Peyer's patch (tissue), 4 donors: Measurements from ENCODE around the gene FADD. TPM values are rescaled to one million over a fixed set of nuclear protein-coding genes. Genes with fewer than 3 reads are reported as not detected.

Experiments
- DNase-seq, 3 donors: peaks; one replicate each; pipeline ENCODE4 v3.0.0-alpha.2; 2017 to 2019
- H3K27ac ChIP-seq, 4 donors: fragments of 200-600 bp; sonication (generic); one replicate each; pipeline ENCODE4 v1.5.1; 2016 to 2019
- H3K27me3 ChIP-seq, 2 donors: fragments of 200-600 bp; sonication (generic); one replicate each; pipeline ENCODE4 v1.5.1; 2019
- H3K36me3 ChIP-seq, 3 donors: fragments of 200-600 bp; sonication (generic); one replicate each; pipeline ENCODE4 v1.5.1; 2016 to 2019
- H3K4me1 ChIP-seq, 4 donors: fragments of 200-600 bp; sonication (generic); one replicate each; pipeline ENCODE4 v1.5.1; 2016 to 2019
- H3K4me3 ChIP-seq, 4 donors: fragments of 200-600 bp; sonication (generic); 1 replicate in 3 of 4; 2 replicates in 1 of 4; pipeline ENCODE4 v1.5.1; 2016 to 2019; ENCODE audit warnings: mild to moderate bottlenecking in 1 of 4
- H3K9me3 ChIP-seq, 4 donors: fragments of 200-600 bp; sonication (generic); one replicate each; pipeline ENCODE4 v1.5.1; 2016 to 2019; ENCODE audit warnings: mild to moderate bottlenecking in 1 of 4
- CTCF ChIP-seq, 6 experiments: fragments of 450-650 bp in 4 of 6; fragments of 200-600 bp in 2 of 6; sonication (generic) in 1 of 6; IDR thresholded peaks; one replicate each; pipeline ENCODE4 v1.5.1; 2017 to 2019; ENCODE audit warnings: antibody characterized with exemption in 6 of 6, mild to moderate bottlenecking in 3 of 6, moderate library complexity in 1 of 6
- POLR2A ChIP-seq, 2 donors: fragments of 450-650 bp; IDR thresholded peaks; one replicate each; pipeline ENCODE4 v1.5.1; 2017; ENCODE audit warnings: antibody characterized with exemption in 2 of 2, mild to moderate bottlenecking in 2 of 2, moderate library complexity in 2 of 2
- total RNA-seq, 4 donors: library from RNA; depleted of rRNA; stranded (reverse); fragments of >200 nt; gene quantifications; one replicate each; pipeline ENCODE4 v1.1.0, GENCODE V29; 2016

Gene FADD
- total RNA-seq, 4 donors from 2014 or later, result 9.9 to 33.6 (median 28.8) TPM

- Histone ChIP-seq H3K4me1 (no peaks in the 10 kb centered on the region), H3K36me3 (no peaks in the 10 kb centered on the region), H3K27me3 (no peaks in the 10 kb centered on the region), H3K9me3 (no peaks in the 10 kb centered on the region), H3K4me3 (no peak overlapping the region), H3K27ac (no peak overlapping the region)
- TF ChIP-seq CTCF (IDR thresholded peaks at IDR 0.05) (no peak), POLR2A (IDR thresholded peaks at IDR 0.05) (no peak)
- DNase-seq, result no peak
These were observed 34.7 kb upstream of the FADD start for GRCh38 chr11:70168405-70168754.

- TF ChIP-seq POLR2A (IDR thresholded peaks at IDR 0.05), result no peak
- TF ChIP-seq CTCF (IDR thresholded peaks at IDR 0.05), result no peak
- no peaks in the 10 kb centered on the region for H3K9me3 ChIP-seq
- H3K27me3 ChIP-seq, result no peaks in the 10 kb centered on the region
- H3K27ac ChIP-seq, result no peak overlapping the region
- no peak overlapping the region for H3K4me3 ChIP-seq
- H3K4me1 ChIP-seq, result no peaks in the 10 kb centered on the region
- no peaks in the 10 kb centered on the region for H3K36me3 ChIP-seq
- no peak for DNase-seq
These were observed 34.0 kb upstream of the FADD start for GRCh38 chr11:70169127-70169526.

GRCh38 chr11:70169632-70170031 is 33.5 kb upstream of the FADD start:
- no peaks in the 10 kb centered on the region for H3K27me3 ChIP-seq
- H3K27ac ChIP-seq, result no peak overlapping the region
- no peaks in the 10 kb centered on the region for H3K9me3 ChIP-seq
- DNase-seq, result no peak
- no peaks in the 10 kb centered on the region for H3K36me3 ChIP-seq
- TF ChIP-seq CTCF (IDR thresholded peaks at IDR 0.05), result no peak
- TF ChIP-seq POLR2A (IDR thresholded peaks at IDR 0.05), result no peak
- no peak overlapping the region for H3K4me3 ChIP-seq
- H3K4me1 ChIP-seq, result no peaks in the 10 kb centered on the region

- no peak for DNase-seq
- TF ChIP-seq POLR2A (IDR thresholded peaks at IDR 0.05), result no peak
- no peak for TF ChIP-seq CTCF (IDR thresholded peaks at IDR 0.05)
- Histone ChIP-seq H3K4me1 (no peaks in the 10 kb centered on the region), H3K4me3 (no peak overlapping the region), H3K27me3 (no peaks in the 10 kb centered on the region), H3K27ac (no peak overlapping the region), H3K9me3 (no peaks in the 10 kb centered on the region), H3K36me3 (no peaks in the 10 kb centered on the region)
These were observed 32.4 kb upstream of the FADD start for GRCh38 chr11:70170596-70171210.

- no peak for TF ChIP-seq POLR2A (IDR thresholded peaks at IDR 0.05)
- no peak for TF ChIP-seq CTCF (IDR thresholded peaks at IDR 0.05)
- no peaks in the 10 kb centered on the region for H3K9me3 ChIP-seq
- H3K27ac ChIP-seq, result no peak overlapping the region
- no peaks in the 10 kb centered on the region for H3K36me3 ChIP-seq
- no peak for DNase-seq
- H3K4me3 ChIP-seq, result no peak overlapping the region
- H3K4me1 ChIP-seq, result no peaks in the 10 kb centered on the region
- H3K27me3 ChIP-seq, result no peaks in the 10 kb centered on the region
These were observed 30.1 kb upstream of the FADD start for GRCh38 chr11:70173018-70173417.
